ENCODE measurements around the gene ZNF816.
"Not testable (repeated sequence)": the region's sequence is repeated elsewhere in the genome, so short reads cannot be mapped to it uniquely, and the experiment has no call there.

Gene ZNF816

GRCh38 chr19:52924641-52925040, 38.0 kb downstream of the ZNF816 start:
- H3K36me3 ChIP-seq (ENCODE audit: control insufficient read depth in 2 of 2, insufficient read depth in 2 of 2, low read length in 2 of 2); H3K9ac ChIP-seq (ENCODE audit: low read length in 2 of 2); H3K27ac ChIP-seq (ENCODE audit: low read length); H3K9me3 ChIP-seq (ENCODE audit: control insufficient read depth in 2 of 2, low read length in 2 of 2); H3K4me1 ChIP-seq (ENCODE audit: control insufficient read depth, insufficient read depth, low read length); H3K27me3 ChIP-seq (ENCODE audit: control insufficient read depth in 1 of 2, insufficient read depth in 2 of 2, low read length in 2 of 2); H3K4me3 ChIP-seq (ENCODE audit: low read length in 2 of 2): not testable (repeated sequence)

GRCh38 chr19:52923778-52924593, 38.7 kb downstream of the ZNF816 start:
- Histone ChIP-seq H3K4me3 (ENCODE audit: low read length in 2 of 2) (peak overlapping the region; percentile 85 to 97), H3K4me1 (ENCODE audit: control insufficient read depth, insufficient read depth, low read length) (peaks cover 9% of the 10 kb centered on the region), H3K27ac (ENCODE audit: low read length) (no peak overlapping the region), H3K27me3 (ENCODE audit: control insufficient read depth in 1 of 2, insufficient read depth in 2 of 2, low read length in 2 of 2) (no peaks in the 10 kb centered on the region), H3K9me3 (ENCODE audit: control insufficient read depth in 2 of 2, low read length in 2 of 2) (no peaks in the 10 kb centered on the region), H3K36me3 (ENCODE audit: control insufficient read depth in 2 of 2, insufficient read depth in 2 of 2, low read length in 2 of 2) (peaks cover 0 to 3% of the 10 kb centered on the region in 2 donors), H3K9ac (ENCODE audit: low read length in 2 of 2) (peak overlapping the region; percentile 29 to 90)

GRCh38 chr19:52922841-52923777, 39.6 kb downstream of the ZNF816 start, which contains the start of gene ZNF888:
Gene ZNF888, minus strand, starts transcription at chr19:52923428. Its CDS starts 5,555 bp downstream, at chr19:52917873.
- peaks cover 9% of the 10 kb centered on the region for H3K4me1 ChIP-seq (ENCODE audit: control insufficient read depth, insufficient read depth, low read length)
- H3K4me3 ChIP-seq (ENCODE audit: low read length in 2 of 2), result peak within 1 kb of the TSS; percentile 85 to 97
- H3K9me3 ChIP-seq (ENCODE audit: control insufficient read depth in 2 of 2, low read length in 2 of 2), result no peaks in the 10 kb centered on the region
- H3K27ac ChIP-seq (ENCODE audit: low read length), result peak within 1 kb of the TSS; percentile 76
- peak within 1 kb of the TSS; percentile 81 to 90 for H3K9ac ChIP-seq (ENCODE audit: low read length in 2 of 2)
- no peaks in the 10 kb centered on the region for H3K36me3 ChIP-seq (ENCODE audit: control insufficient read depth in 2 of 2, insufficient read depth in 2 of 2, low read length in 2 of 2)
- no peaks in the 10 kb centered on the region for H3K27me3 ChIP-seq (ENCODE audit: control insufficient read depth in 1 of 2, insufficient read depth in 2 of 2, low read length in 2 of 2)

- no peaks in the 10 kb centered on the region for H3K27me3 ChIP-seq (ENCODE audit: control insufficient read depth in 1 of 2, insufficient read depth in 2 of 2, low read length in 2 of 2)
- H3K4me1 ChIP-seq (ENCODE audit: control insufficient read depth, insufficient read depth, low read length), result peaks cover 5% of the 10 kb centered on the region
- H3K9me3 ChIP-seq (ENCODE audit: control insufficient read depth in 2 of 2, low read length in 2 of 2), result no peaks in the 10 kb centered on the region
- no peaks in the 10 kb centered on the region for H3K36me3 ChIP-seq (ENCODE audit: control insufficient read depth in 2 of 2, insufficient read depth in 2 of 2, low read length in 2 of 2)
- H3K27ac ChIP-seq (ENCODE audit: low read length), result no peak overlapping the region
- H3K4me3 ChIP-seq (ENCODE audit: low read length in 2 of 2), result no peak overlapping the region
- no peak overlapping the region for H3K9ac ChIP-seq (ENCODE audit: low read length in 2 of 2)
Measured at GRCh38 chr19:52917531-52917930, 45.1 kb downstream of the ZNF816 start.

- H3K36me3 ChIP-seq (ENCODE audit: control insufficient read depth in 2 of 2, insufficient read depth in 2 of 2, low read length in 2 of 2), result peaks cover 0 to 10% of the 10 kb centered on the region in 2 donors
- no peaks in the 10 kb centered on the region for H3K9me3 ChIP-seq (ENCODE audit: control insufficient read depth in 2 of 2, low read length in 2 of 2)
- H3K4me1 ChIP-seq (ENCODE audit: control insufficient read depth, insufficient read depth, low read length), result no peaks in the 10 kb centered on the region
- no peak overlapping the region for H3K27ac ChIP-seq (ENCODE audit: low read length)
- no peak overlapping the region for H3K4me3 ChIP-seq (ENCODE audit: low read length in 2 of 2)
- H3K27me3 ChIP-seq (ENCODE audit: control insufficient read depth in 1 of 2, insufficient read depth in 2 of 2, low read length in 2 of 2), result no peaks in the 10 kb centered on the region
- H3K9ac ChIP-seq (ENCODE audit: low read length in 2 of 2), result no peak overlapping the region
Measured at GRCh38 chr19:52910648-52911047, 52.0 kb downstream of the ZNF816 start.

GRCh38 chr19:52904052-52904780, 58.5 kb downstream of the ZNF816 start:
- H3K9ac ChIP-seq (ENCODE audit: low read length in 2 of 2); H3K4me3 ChIP-seq (ENCODE audit: low read length in 2 of 2); H3K9me3 ChIP-seq (ENCODE audit: control insufficient read depth in 2 of 2, low read length in 2 of 2); H3K27ac ChIP-seq (ENCODE audit: low read length); H3K4me1 ChIP-seq (ENCODE audit: control insufficient read depth, insufficient read depth, low read length); H3K27me3 ChIP-seq (ENCODE audit: control insufficient read depth in 1 of 2, insufficient read depth in 2 of 2, low read length in 2 of 2); H3K36me3 ChIP-seq (ENCODE audit: control insufficient read depth in 2 of 2, insufficient read depth in 2 of 2, low read length in 2 of 2): not testable (repeated sequence)

GRCh38 chr19:52901842-52902241, 60.8 kb downstream of the ZNF816 start:
- no peak overlapping the region for H3K27ac ChIP-seq (ENCODE audit: low read length)
- no peaks in the 10 kb centered on the region for H3K27me3 ChIP-seq (ENCODE audit: control insufficient read depth in 1 of 2, insufficient read depth in 2 of 2, low read length in 2 of 2)
- H3K9ac ChIP-seq (ENCODE audit: low read length in 2 of 2), result no peak overlapping the region
- peaks cover 0 to under 1% of the 10 kb centered on the region in 2 donors for H3K36me3 ChIP-seq (ENCODE audit: control insufficient read depth in 2 of 2, insufficient read depth in 2 of 2, low read length in 2 of 2)
- H3K4me3 ChIP-seq (ENCODE audit: low read length in 2 of 2), result no peak overlapping the region
- no peaks in the 10 kb centered on the region for H3K9me3 ChIP-seq (ENCODE audit: control insufficient read depth in 2 of 2, low read length in 2 of 2)
- peaks cover 6% of the 10 kb centered on the region for H3K4me1 ChIP-seq (ENCODE audit: control insufficient read depth, insufficient read depth, low read length)

Measured in stomach smooth muscle (tissue), 2 donors.